ENCODE measurements around the gene USB1.

GRCh38 chr16:57959121-57959520, 42.1 kb upstream of the USB1 start:
- no peak for TF ChIP-seq GATA3 (IDR thresholded peaks at IDR 0.05; ENCODE audit: borderline replicate concordance)
- no peak for TF ChIP-seq RCOR1 (IDR thresholded peaks at IDR 0.05; ENCODE audit: low read depth, low read length)
- TF ChIP-seq CTCF (IDR thresholded peaks at IDR 0.05), result no peak
- no peak for TF ChIP-seq ZSCAN20 (CRISPR knock-in tag; IDR thresholded peaks at IDR 0.05)
- no peak for TF ChIP-seq SREBF2 (IDR thresholded peaks at IDR 0.05)
- no peak for TF ChIP-seq POLR2A (IDR thresholded peaks at IDR 0.05; ENCODE audit: low read length)
- TF ChIP-seq EP300 (IDR thresholded peaks at IDR 0.05), result no peak
